Measurements from ENCODE around the gene ZNF74.
"Not testable (repeated sequence)": the region's sequence is repeated elsewhere in the genome, so short reads cannot be mapped to it uniquely, and the experiment has no call there.

ZNF74 gene

DNA sequence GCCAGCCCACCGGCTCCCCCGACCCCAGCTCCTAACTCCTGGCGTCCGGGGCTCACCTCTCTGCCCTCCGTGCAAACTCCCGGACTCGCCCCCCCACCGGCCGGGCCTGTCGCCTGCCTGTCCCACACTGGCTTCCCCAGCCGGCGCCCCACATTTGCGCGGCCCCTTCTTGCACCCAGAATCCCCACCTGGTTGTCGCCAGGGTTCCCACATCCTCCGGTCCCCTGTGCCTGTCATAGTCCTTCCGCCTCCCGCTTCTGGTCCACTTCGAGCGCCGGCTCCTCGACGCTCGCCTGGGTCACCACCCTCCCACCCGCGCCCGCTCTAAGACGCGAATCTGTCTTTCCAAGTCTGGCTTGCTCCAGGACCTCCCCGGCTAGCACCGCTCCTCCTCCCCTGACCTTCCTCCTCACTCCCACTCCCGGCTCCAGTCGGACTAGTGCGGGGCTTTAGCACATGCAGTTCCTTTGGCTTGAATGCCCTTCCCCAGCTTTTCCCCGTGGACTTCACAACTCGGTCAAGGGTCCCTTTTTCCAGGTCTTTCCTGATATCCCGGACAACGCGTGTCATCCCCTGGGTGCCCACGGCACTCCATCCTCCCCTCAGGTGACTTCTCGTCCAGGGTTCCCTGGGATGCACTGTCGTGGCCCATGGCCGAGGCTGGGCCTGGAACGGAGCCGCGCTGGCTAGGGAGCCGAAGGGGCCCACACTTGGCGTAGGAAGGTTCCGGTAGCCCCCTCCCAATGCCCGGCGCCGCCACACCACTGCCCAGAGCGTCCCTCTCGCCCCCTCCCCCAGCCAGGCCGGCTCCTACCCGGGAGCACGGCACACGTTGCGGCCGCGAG is 43.0 kb downstream of the ZNF74 start:
- DNase-seq = peak; percentile 6
- in situ Hi-C loops (cut with HindIII; ENCODE audit: low pct_ligation_motif_present, low pct_unique_long_range_greater_than_20kb, low sequenced_read_pairs) = no loop called here

- in situ Hi-C loops (cut with HindIII; ENCODE audit: low pct_ligation_motif_present, low pct_unique_long_range_greater_than_20kb, low sequenced_read_pairs) = no loop called here
- peak; percentile 23 for DNase-seq
Measured at GRCh38 chr22:20437613-20438426, 43.9 kb downstream of the ZNF74 start, which contains the start of gene SCARF2. Gene SCARF2 (minus strand): TSS chr22:20437825. CDS start chr22:20437754, 71 bp downstream.

DNA sequence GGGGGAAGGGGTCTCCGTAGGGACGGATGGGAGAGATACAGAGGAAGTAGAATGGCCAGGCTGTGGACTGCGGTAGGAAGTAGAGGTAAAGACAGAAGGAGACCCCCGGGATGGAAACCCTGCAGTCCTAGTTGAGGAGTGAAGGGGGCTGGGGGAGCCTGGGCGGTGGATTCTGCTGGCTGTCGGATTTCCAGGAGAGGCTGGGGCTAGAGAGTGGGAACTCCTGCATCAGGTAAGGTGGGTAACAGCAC is 44.4 kb downstream of the ZNF74 start:
- DNase-seq = no peak
- in situ Hi-C loops (cut with HindIII; ENCODE audit: low pct_ligation_motif_present, low pct_unique_long_range_greater_than_20kb, low sequenced_read_pairs) = no loop called here

DNA sequence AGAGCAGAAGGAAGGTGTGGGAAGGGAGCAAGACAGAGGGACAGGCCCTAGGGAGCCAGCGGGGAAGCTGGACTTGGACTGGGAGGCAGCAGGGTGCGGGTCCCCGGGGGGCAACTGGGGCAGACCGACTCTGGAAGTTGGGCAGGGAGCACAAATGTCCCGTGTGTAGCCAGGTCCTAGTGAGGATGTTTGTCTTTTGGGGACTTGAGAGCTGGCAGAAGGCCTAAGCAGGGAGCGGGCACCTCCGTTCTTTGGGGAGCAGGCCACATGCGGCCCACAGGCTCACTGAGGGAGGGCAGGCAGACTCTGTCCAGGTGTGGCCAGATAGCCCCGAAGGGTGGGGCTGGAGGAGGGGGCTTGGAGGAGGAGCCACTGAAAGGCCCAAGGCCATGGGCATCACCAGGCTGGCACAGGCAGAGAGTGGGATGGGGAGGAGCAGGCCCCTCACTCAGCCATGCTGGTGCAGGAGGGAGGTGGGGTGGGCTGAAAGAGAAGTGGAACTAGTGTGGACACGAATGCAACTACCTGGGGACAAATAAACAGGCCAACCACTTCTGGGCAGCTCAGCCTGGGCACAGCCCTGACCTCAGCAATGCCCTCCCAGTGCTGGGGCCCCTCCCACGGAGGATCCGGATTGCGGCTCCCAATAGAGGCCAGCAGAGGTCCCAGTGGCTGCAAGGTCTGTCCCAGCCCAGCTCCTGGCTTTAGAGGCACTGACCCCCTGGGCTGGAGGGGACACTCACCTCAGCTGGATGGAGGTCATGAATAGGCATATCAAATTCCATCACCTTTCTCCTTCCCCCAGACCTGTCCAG is 44.9 kb downstream of the ZNF74 start:
- peak; percentile 36 for DNase-seq
- in situ Hi-C loops (cut with HindIII; ENCODE audit: low pct_ligation_motif_present, low pct_unique_long_range_greater_than_20kb, low sequenced_read_pairs) = no loop called here

DNA sequence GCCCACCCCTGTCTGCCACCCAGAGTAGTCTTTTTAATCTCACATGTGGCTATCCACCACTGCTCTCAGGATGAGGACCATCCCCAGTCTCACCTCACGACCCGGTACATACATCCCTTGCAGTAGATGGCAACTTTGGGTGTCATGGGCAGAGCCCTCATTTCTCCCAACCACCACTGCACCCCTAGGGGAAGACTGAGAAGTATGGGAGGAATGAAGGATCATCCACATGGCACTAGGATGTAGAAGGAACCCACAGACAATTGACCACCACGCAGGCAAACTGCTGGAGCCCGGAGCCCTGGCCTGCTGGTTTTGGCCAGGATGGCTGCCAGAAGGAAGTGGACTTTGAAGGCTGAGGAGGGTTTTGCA is 45.6 kb downstream of the ZNF74 start:
- no peak for DNase-seq
- in situ Hi-C loops (cut with HindIII; ENCODE audit: low pct_ligation_motif_present, low pct_unique_long_range_greater_than_20kb, low sequenced_read_pairs) = no loop called here

DNA sequence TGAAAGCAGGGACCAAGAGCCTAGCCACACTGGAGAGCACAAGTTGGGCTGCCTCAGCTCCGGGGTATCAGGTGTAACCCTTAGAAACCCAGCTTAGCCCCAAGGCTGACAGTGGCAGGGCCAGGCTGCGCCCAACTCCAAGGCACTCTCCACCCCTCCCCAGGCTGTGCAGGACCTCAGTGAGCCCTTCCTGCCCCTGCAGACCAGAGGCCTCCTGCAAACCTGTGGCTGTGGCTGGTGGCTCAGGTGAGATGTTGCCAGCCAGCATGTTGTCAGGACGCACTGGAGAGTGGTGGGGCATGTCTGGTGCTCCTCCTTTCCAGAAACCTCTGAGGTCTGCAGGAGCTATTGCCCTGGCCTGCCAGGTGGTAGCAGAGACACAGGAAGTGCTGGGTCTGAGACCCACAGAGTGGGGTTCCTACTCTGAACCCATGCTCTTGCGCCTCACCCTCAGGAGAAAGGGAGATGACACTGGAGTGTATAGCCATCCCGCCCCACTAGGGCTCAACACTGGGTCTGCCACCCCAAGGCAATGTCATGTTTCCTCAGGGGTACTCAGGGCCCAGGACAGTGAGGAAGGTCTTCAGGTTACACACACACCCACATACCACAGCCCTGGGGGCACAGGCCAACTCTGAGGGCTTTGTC is 46.1 kb downstream of the ZNF74 start:
- in situ Hi-C loops (cut with HindIII; ENCODE audit: low pct_ligation_motif_present, low pct_unique_long_range_greater_than_20kb, low sequenced_read_pairs) = no loop called here
- DNase-seq = no peak

DNA sequence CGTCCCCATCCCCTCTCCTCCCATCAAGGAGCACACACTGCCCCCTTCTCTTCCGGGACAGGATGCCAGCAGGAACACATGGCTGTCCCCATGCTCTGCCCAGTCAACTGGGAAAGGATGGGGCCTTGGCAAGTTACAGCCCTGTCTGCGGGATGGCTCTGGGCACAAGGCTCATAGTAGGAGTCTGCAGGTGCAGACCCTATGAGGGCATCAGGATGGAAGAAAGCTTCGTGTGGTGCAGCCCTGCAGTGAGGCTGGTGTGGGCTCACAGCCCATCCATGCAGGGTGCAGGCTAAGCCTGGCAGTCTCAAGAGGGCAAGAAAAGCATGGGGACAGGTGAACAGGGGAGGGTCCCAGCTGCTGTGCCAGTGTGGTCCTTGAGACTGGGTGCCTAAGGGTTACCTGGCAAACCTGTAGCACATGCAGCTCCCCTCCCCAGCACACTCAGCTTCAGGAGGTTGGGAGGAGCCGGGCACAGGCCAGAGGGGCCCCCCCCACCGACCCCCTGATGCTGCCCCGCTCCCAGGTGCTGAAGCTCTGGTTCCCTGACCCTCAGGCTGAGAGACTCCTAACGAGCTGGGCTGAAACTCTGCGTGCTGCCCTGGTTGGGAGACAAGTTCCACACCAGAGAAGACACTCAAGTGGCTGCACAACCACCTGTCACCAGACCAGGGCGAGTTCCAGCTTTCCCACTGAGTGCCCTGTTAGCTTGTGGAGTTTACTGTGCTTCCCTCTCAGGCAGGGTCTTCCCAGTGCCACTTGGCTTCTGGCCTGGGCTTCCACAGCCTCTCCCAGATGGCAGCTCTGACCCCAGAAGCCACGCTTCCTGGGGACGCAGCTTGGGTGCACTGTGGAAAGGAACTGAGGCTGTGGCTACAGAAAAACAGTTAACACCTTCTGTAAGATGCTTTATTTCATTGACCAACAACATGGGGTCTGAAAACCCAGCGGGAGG is 47.0 kb downstream of the ZNF74 start:
- no peak for DNase-seq
- in situ Hi-C loops (cut with HindIII; ENCODE audit: low pct_ligation_motif_present, low pct_unique_long_range_greater_than_20kb, low sequenced_read_pairs) = no loop called here

GRCh38 chr22:20441631-20442484 is 47.9 kb downstream of the ZNF74 start:
- in situ Hi-C loops (cut with HindIII; ENCODE audit: low pct_ligation_motif_present, low pct_unique_long_range_greater_than_20kb, low sequenced_read_pairs) = no loop called here
- DNase-seq = no peak

- in situ Hi-C loops (cut with HindIII; ENCODE audit: low pct_ligation_motif_present, low pct_unique_long_range_greater_than_20kb, low sequenced_read_pairs) = no loop called here
- DNase-seq = no peak
Measured at GRCh38 chr22:20442485-20443284, 48.7 kb downstream of the ZNF74 start.

- no peak for DNase-seq
- in situ Hi-C loops (cut with HindIII; ENCODE audit: low pct_ligation_motif_present, low pct_unique_long_range_greater_than_20kb, low sequenced_read_pairs) = no loop called here
Measured at GRCh38 chr22:20444325-20444724, 50.4 kb downstream of the ZNF74 start.

DNA sequence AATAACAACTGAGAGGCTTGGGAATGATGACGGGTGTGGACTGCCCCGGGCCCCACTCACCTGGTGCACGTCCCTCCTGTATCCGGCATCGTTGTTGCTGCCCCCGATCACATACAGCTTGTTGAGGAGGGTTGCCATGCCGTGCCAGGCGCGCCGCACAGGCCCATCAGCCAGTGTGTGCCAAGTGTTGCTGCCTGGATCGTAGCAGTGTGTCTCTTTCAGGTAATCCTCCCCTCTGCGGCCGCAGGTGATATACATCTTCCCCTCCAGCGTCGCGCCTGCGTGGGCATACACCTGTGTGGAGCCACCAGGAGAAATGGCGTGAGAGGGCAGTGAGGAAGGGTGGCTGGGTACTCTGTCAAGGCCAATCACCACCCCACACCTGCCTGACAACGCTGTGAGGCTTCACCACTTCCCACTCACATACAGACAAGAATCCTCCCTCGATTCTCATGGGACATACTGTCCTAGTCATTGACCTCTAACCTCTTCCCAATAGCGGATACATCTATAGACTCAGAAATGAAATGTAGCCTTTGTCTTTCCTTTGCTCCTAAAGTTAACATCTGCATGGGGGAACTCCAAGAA is 52.5 kb downstream of the ZNF74 start:
- in situ Hi-C loops (cut with HindIII; ENCODE audit: low pct_ligation_motif_present, low pct_unique_long_range_greater_than_20kb, low sequenced_read_pairs) = no loop called here
- no peak for DNase-seq

- DNase-seq = no peak
- in situ Hi-C loops (cut with HindIII; ENCODE audit: low pct_ligation_motif_present, low pct_unique_long_range_greater_than_20kb, low sequenced_read_pairs) = no loop called here
Measured at GRCh38 chr22:20448630-20449029, 54.7 kb downstream of the ZNF74 start.

GRCh38 chr22:20449819-20450550 is 56.0 kb downstream of the ZNF74 start:
- in situ Hi-C loops (cut with HindIII; ENCODE audit: low pct_ligation_motif_present, low pct_unique_long_range_greater_than_20kb, low sequenced_read_pairs) = no loop called here
- no peak for DNase-seq

- DNase-seq = no peak
- in situ Hi-C loops (cut with HindIII; ENCODE audit: low pct_ligation_motif_present, low pct_unique_long_range_greater_than_20kb, low sequenced_read_pairs) = no loop called here
Measured at GRCh38 chr22:20450551-20450906, 56.6 kb downstream of the ZNF74 start.

GRCh38 chr22:20451129-20451778 is 57.3 kb downstream of the ZNF74 start:
- in situ Hi-C loops (cut with HindIII; ENCODE audit: low pct_ligation_motif_present, low pct_unique_long_range_greater_than_20kb, low sequenced_read_pairs); DNase-seq: not testable (repeated sequence)
